Measurements from ENCODE around the gene PBRM1. TPM values are rescaled to one million over a fixed set of nuclear protein-coding genes. Genes with fewer than 3 reads are reported as not detected.

Gene PBRM1
- total and polyA plus RNA-seq, 2 donors (not counting 3 experiments of a cell fraction or from before 2014, with no cell fraction given): 26.7 to 87.1 TPM

- Histone ChIP-seq H3K27me3 (ENCODE audit: control insufficient read depth in 2 of 2, insufficient read depth in 2 of 2, low read length in 2 of 2) (no peaks in the 10 kb centered on the region), H3K79me2 (ENCODE audit: control insufficient read depth, insufficient read depth, low read length) (no peaks in the 10 kb centered on the region), H3K9me1 (replicated peaks; ENCODE audit: control insufficient read depth, extremely low read depth, insufficient read depth, low read length) (no peaks in the 10 kb centered on the region), H2AFZ (ENCODE audit: low read depth, low read length) (no peak overlapping the region), H3K4me2 (ENCODE audit: insufficient read depth, low read length) (no peak overlapping the region), H3K4me1 (ENCODE audit: control insufficient read depth, extremely low read depth, insufficient read depth, low read length) (peaks cover 7% of the 10 kb centered on the region), H3K9ac (replicated peaks; ENCODE audit: extremely low read depth, insufficient read depth, low read length) (no peak overlapping the region), H3K27ac (ENCODE audit: insufficient read depth, low read depth, low read length) (no peak overlapping the region), H4K20me1 (replicated peaks; ENCODE audit: control insufficient read depth, extremely low read depth, insufficient read depth, low read length) (no peaks in the 10 kb centered on the region), H3K4me3 (replicated peaks in 1 of 3; ENCODE audit: insufficient read depth in 1 of 3, low read depth in 1 of 3, low read length in 3 of 3) (no peak overlapping the region), H3K36me3 (ENCODE audit: control insufficient read depth in 2 of 2, extremely low read depth in 1 of 2, insufficient read depth in 2 of 2, low read length in 2 of 2) (peaks cover 30 to 79% of the 10 kb centered on the region in 2 experiments), H3K9me3 (replicated peaks; ENCODE audit: control insufficient read depth, insufficient read depth, low read length) (no peaks in the 10 kb centered on the region)
- FAIRE-seq: no peak
- intact Hi-C loops (cut with micrococcal nuclease) (no loop called here), dilution Hi-C loops (cut with MboI; ENCODE audit: extremely low pct_ligation_motif_present, low sequenced_read_pairs) (no loop called here)
- DNase-seq (ENCODE audit: low read depth, low spot score): no peak
- no TSS peak for BruUV-seq (replicated peaks)
- POLR2A ChIA-PET: no interaction called here
- CTCF ChIA-PET: no interaction called here
- TF ChIP-seq MYC (IDR thresholded peaks at IDR 0.05; ENCODE audit: low read depth, low read length): no peak
- peak; percentile 22 for TF ChIP-seq POLR2AphosphoS5 (IDR thresholded peaks at IDR 0.05; ENCODE audit: insufficient read depth, low read depth, low read length)
These were observed 163.6 kb downstream of the PBRM1 start for GRCh38 chr3:52521881-52522650.

- FAIRE-seq: no peak
- Histone ChIP-seq H3K4me3 (replicated peaks in 1 of 3; ENCODE audit: insufficient read depth in 1 of 3, low read depth in 1 of 3, low read length in 3 of 3) (no peak overlapping the region), H2AFZ (ENCODE audit: low read depth, low read length) (no peak overlapping the region), H3K4me1 (ENCODE audit: control insufficient read depth, extremely low read depth, insufficient read depth, low read length) (peaks cover 7% of the 10 kb centered on the region), H3K4me2 (ENCODE audit: insufficient read depth, low read length) (no peak overlapping the region), H3K79me2 (ENCODE audit: control insufficient read depth, insufficient read depth, low read length) (no peaks in the 10 kb centered on the region), H3K9me1 (replicated peaks; ENCODE audit: control insufficient read depth, extremely low read depth, insufficient read depth, low read length) (no peaks in the 10 kb centered on the region), H3K27ac (ENCODE audit: insufficient read depth, low read depth, low read length) (no peak overlapping the region), H4K20me1 (replicated peaks; ENCODE audit: control insufficient read depth, extremely low read depth, insufficient read depth, low read length) (no peaks in the 10 kb centered on the region), H3K9ac (replicated peaks; ENCODE audit: extremely low read depth, insufficient read depth, low read length) (no peak overlapping the region), H3K27me3 (ENCODE audit: control insufficient read depth in 2 of 2, insufficient read depth in 2 of 2, low read length in 2 of 2) (no peaks in the 10 kb centered on the region), H3K36me3 (ENCODE audit: control insufficient read depth in 2 of 2, extremely low read depth in 1 of 2, insufficient read depth in 2 of 2, low read length in 2 of 2) (peaks cover 30 to 82% of the 10 kb centered on the region in 2 experiments), H3K9me3 (replicated peaks; ENCODE audit: control insufficient read depth, insufficient read depth, low read length) (no peaks in the 10 kb centered on the region)
- CTCF ChIA-PET: no interaction called here
- no peak for DNase-seq (ENCODE audit: low read depth, low spot score)
- TF ChIP-seq GATA2 (IDR thresholded peaks at IDR 0.05; ENCODE audit: insufficient read depth, insufficient read length, low read depth, low read length) (no peak), POLR2AphosphoS5 (IDR thresholded peaks at IDR 0.05; ENCODE audit: insufficient read depth, low read depth, low read length) (no peak), FOS (IDR thresholded peaks at IDR 0.05; ENCODE audit: borderline replicate concordance, insufficient read depth, low read length) (no peak), CTCF (IDR thresholded peaks at IDR 0.05; ENCODE audit: extremely low read depth in 1 of 2, insufficient read depth in 1 of 2, low read depth in 1 of 2, low read length in 2 of 2) (no peak), EZH2 (IDR thresholded peaks at IDR 0.05; ENCODE audit: borderline replicate concordance, low read depth, low read length, severe bottlenecking) (no peak), MAX (IDR thresholded peaks at IDR 0.05; ENCODE audit: insufficient read depth, insufficient read length) (no peak), MYC (IDR thresholded peaks at IDR 0.05; ENCODE audit: low read depth, low read length) (no peak), JUN (IDR thresholded peaks at IDR 0.05; ENCODE audit: borderline replicate concordance, insufficient read depth, insufficient read length, low read depth) (no peak), POLR2A (IDR thresholded peaks at IDR 0.05; ENCODE audit: low read depth, low read length) (no peak)
- BruUV-seq (replicated peaks): no TSS peak
- intact Hi-C loops (cut with micrococcal nuclease): no loop called here
- POLR2A ChIA-PET: no interaction called here
- dilution Hi-C loops (cut with MboI; ENCODE audit: extremely low pct_ligation_motif_present, low sequenced_read_pairs): no loop called here
These were observed 164.3 kb downstream of the PBRM1 start for GRCh38 chr3:52521488-52521824.
